ENCODE results near the gene MRPL24. TPM values are rescaled to one million over a fixed set of nuclear protein-coding genes. Genes with fewer than 3 reads are reported as not detected.

MRPL24 gene
- total RNA-seq, 1 experiment from 2014 or later = 27.3 TPM

GRCh38 chr1:156750191-156750672 is 9.3 kb upstream of the MRPL24 start:
- no peaks in the 10 kb centered on the region for H3K9me3 Mint-ChIP-seq
- Histone ChIP-seq H3K14ac (ENCODE audit: insufficient read depth, low read length) (0 out of 2 replicates have a peak overlapping the region, but pooled peaks have one; percentile 32), H3K4ac (ENCODE audit: low read depth, low read length) (no peak overlapping the region), H4K8ac (replicated peaks; ENCODE audit: insufficient read length, low read depth, low read length) (no peak overlapping the region), H3K23me2 (ENCODE audit: insufficient read length, low read depth, low read length, poor library complexity, severe bottlenecking) (peaks cover 23% of the 10 kb centered on the region), H3K56ac (ENCODE audit: insufficient read length, low read depth, low read length) (no peak overlapping the region), H2BK15ac (ENCODE audit: low read depth, low read length) (no peak overlapping the region), H3K79me1 (ENCODE audit: insufficient read depth, low read depth, low read length, poor library complexity, severe bottlenecking) (no peaks in the 10 kb centered on the region), H2AK5ac (ENCODE audit: insufficient read length, low read length) (no peak overlapping the region), H3K4me2 (ENCODE audit: insufficient read depth, insufficient read length, low read length) (peak overlapping the region; percentile 73), H2BK5ac (ENCODE audit: insufficient read length, low read length) (no peak overlapping the region), H3K9ac (ENCODE audit: extremely low read depth, insufficient read length, low read length) (peak overlapping the region; percentile 85), H4K91ac (ENCODE audit: insufficient read length, low read depth, low read length) (no peak overlapping the region), H3K79me2 (ENCODE audit: insufficient read depth, low read length) (peaks cover 32% of the 10 kb centered on the region; the same call in 1 of the 2 replicates), H3K23ac (ENCODE audit: insufficient read length, low read depth, low read length) (no peak overlapping the region), H4K20me1 (ENCODE audit: control insufficient read depth, insufficient read depth, insufficient read length) (no peaks in the 10 kb centered on the region), H3K27me3 (ENCODE audit: insufficient read depth, low read length) (no peaks in the 10 kb centered on the region), H2BK120ac (ENCODE audit: low read depth, low read length, poor library complexity, severe bottlenecking) (no peak overlapping the region), H3K9me3 (ENCODE audit: control insufficient read depth, low read depth, low read length) (no peaks in the 10 kb centered on the region), H3K18ac (ENCODE audit: insufficient read length, low read depth, low read length) (peak overlapping the region; percentile 39), H4K5ac (ENCODE audit: insufficient read length, low read depth, low read length) (no peak overlapping the region), H3T11ph (ENCODE audit: low read length) (no peak overlapping the region), H3K4me1 (ENCODE audit: insufficient read depth, low read length) (peaks cover 28% of the 10 kb centered on the region), H2AFZ (ENCODE audit: low read length) (no peak overlapping the region), H2BK20ac (ENCODE audit: low read depth, low read length, poor library complexity, severe bottlenecking) (no peak overlapping the region), H3K27ac (ENCODE audit: insufficient read length, low read depth, low read length) (no peak overlapping the region), H2BK12ac (ENCODE audit: insufficient read length, low read depth, low read length) (no peak overlapping the region)
- peak overlapping the region; percentile 88 to 98 (median 96) for H3K27ac Mint-ChIP-seq
- H3K4me1 Mint-ChIP-seq = peaks cover 53 to 55% of the 10 kb centered on the region in 2 experiments
- TF ChIP-seq CTCF (conservative IDR thresholded peaks at IDR 0.05) = no peak
- H3K36me3 Mint-ChIP-seq (ENCODE audit: insufficient read depth in 1 of 3, low read depth in 3 of 3) = peaks cover 9 to 18% (median 17%) of the 10 kb centered on the region in 3 experiments
- peak overlapping the region; percentile 91 to 94 for H3K4me3 Mint-ChIP-seq
- H3K27me3 Mint-ChIP-seq (ENCODE audit: low read depth) = no peaks in the 10 kb centered on the region
- no peak for DNase-seq
- WGBS (ENCODE audit: extremely low coverage, insufficient read length, low lambda C conversion rate) = no CpG with 5 or more reads among the region's 5 CpGs
